ENCODE measurements around the gene FHIT.

Gene FHIT

DNA sequence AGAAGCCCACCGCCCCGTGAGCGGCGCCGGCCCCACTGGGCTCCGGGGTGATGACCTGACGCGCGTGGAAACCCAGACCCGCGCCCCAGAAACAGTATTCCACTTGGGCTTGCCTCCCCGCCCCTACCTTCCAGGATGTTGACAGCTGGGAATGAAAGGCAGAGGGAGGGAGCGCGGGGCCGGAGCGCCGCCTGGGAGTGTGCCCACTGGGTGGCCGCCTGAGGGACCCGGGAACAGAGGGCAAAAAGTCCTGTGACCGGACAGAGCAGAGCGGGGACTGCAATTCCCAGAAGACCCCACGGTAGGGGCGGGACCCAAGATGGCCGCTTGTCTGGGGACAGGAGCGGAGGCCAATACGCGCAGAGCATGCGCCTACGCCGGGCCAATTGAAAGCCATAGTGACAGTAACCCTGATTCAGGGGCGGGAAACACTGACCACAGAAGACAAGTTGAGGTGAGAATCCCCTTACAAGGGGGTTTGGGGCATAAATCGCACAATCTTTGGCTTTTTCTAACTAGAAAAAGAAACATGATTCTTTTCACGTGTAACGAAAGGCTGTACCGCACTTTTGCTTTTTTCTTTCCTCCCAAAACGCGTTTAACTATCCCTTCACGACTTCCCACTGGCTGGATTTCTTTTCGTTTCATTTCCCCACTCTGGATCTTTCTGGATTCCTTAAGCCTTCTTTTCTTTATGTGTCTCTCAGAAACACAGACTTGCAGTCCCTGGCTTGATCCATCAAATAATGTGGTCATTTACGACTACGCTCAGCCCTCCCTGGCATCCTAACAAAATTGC lies at the start of gene FHIT:
Gene FHIT, minus strand, starts transcription at position 279 of the 799 bp plus-strand sequence.
- H3K4me3 Mint-ChIP-seq, result peak within 1 kb of the TSS; percentile 90
- H3K4me1 Mint-ChIP-seq, result peaks cover 31% of the 10 kb centered on the region
- no peaks in the 10 kb centered on the region for H3K27me3 Mint-ChIP-seq (ENCODE audit: low read depth, poor library complexity)
- H3K27ac Mint-ChIP-seq, result peak within 1 kb of the TSS; percentile 93
- TF ChIP-seq, protein P1, sequence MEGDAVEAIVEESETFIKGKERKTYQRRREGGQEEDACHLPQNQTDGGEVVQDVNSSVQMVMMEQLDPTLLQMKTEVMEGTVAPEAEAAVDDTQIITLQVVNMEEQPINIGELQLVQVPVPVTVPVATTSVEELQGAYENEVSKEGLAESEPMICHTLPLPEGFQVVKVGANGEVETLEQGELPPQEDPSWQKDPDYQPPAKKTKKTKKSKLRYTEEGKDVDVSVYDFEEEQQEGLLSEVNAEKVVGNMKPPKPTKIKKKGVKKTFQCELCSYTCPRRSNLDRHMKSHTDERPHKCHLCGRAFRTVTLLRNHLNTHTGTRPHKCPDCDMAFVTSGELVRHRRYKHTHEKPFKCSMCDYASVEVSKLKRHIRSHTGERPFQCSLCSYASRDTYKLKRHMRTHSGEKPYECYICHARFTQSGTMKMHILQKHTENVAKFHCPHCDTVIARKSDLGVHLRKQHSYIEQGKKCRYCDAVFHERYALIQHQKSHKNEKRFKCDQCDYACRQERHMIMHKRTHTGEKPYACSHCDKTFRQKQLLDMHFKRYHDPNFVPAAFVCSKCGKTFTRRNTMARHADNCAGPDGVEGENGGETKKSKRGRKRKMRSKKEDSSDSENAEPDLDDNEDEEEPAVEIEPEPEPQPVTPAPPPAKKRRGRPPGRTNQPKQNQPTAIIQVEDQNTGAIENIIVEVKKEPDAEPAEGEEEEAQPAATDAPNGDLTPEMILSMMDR (IDR thresholded peaks at IDR 0.05), result no peak
- H3K9me3 Mint-ChIP-seq, result no peaks in the 10 kb centered on the region
- H3K36me3 Mint-ChIP-seq (ENCODE audit: low read depth), result no peaks in the 10 kb centered on the region
- DNase-seq, result peak; percentile 94

DNA sequence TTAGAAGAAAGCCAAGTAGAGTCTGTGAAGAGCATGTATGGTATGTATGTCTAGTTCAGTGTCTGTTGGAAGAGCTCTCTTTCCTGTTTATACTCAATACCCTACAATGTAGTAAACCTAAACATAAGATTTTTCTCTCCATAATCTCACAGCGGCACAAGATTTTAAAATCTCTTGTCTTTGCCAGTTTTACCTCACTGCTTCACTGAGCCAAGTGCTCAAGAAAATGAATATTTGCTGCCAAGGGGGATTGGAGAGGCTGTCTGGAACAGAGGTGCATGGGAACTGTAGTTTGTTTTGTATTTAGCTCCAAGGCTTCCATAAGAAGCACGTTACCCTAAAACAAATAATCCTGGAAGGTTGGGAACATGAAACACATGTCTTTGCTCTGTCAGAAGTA lies 49.5 kb upstream of the FHIT start:
- no peaks in the 10 kb centered on the region for H3K27me3 Mint-ChIP-seq (ENCODE audit: low read depth, poor library complexity)
- TF ChIP-seq, protein P1 (IDR thresholded peaks at IDR 0.05), result no peak
- no peaks in the 10 kb centered on the region for H3K36me3 Mint-ChIP-seq (ENCODE audit: low read depth)
- H3K9me3 Mint-ChIP-seq, result no peaks in the 10 kb centered on the region
- H3K4me3 Mint-ChIP-seq, result no peak overlapping the region
- H3K4me1 Mint-ChIP-seq, result no peaks in the 10 kb centered on the region
- DNase-seq, result no peak
- H3K27ac Mint-ChIP-seq, result no peak overlapping the region

DNA sequence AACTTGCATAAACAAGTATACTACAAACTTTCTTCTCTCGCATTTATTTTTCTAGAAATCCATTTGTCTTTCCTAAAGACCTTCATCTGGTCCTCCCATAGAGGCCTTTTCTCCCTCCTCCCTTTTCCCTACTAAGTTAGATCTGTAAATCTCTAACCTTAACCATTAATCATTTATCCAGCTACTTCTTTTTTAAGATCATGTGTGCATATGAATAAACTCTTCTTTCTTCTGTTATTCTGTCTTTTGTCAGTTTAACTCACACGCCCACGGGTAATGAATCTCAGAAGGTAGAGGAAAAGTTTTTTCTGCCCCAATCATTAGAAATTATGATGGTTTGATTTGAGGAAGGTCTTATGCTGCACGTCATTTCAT lies 48.7 kb upstream of the FHIT start:
- TF ChIP-seq, protein P1 (IDR thresholded peaks at IDR 0.05), result no peak
- Mint-ChIP-seq H3K4me1 (no peaks in the 10 kb centered on the region), H3K4me3 (no peak overlapping the region), H3K36me3 (ENCODE audit: low read depth) (no peaks in the 10 kb centered on the region), H3K27ac (no peak overlapping the region), H3K9me3 (no peaks in the 10 kb centered on the region), H3K27me3 (ENCODE audit: low read depth, poor library complexity) (no peaks in the 10 kb centered on the region)
- no peak for DNase-seq

DNA sequence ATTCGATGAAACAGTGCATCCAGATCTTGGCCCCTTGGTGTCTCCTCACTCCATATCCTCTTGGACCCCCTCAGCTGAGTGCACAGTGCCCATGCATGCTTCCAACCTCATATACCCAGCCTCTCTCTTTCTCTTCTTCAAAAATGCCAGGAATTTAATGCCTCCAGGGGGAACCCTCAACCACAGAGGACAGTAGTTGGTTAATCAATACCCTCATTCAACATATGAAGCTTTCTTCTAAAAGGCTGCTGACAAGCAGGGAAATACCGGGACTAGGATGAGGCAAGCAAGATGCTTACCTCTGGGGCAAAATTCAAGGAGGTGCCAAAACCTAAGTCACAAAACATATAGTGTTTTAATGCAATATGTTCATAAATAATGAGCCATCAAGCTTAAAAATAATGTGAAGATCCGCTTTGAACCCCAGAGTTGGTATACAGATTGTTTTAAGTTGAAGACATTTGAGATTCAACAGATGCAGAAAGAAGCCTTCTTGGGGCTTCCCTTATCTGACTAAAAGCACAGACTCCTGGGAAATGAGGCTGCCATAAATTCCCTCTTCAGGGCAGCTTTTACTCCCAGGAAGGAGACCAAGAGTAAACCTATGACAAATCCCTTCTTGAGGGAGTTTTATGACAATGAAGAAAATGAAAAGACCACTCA lies 48.2 kb upstream of the FHIT start:
- Mint-ChIP-seq H3K36me3 (ENCODE audit: low read depth) (no peaks in the 10 kb centered on the region), H3K27me3 (ENCODE audit: low read depth, poor library complexity) (no peaks in the 10 kb centered on the region), H3K4me3 (no peak overlapping the region), H3K27ac (no peak overlapping the region), H3K9me3 (no peaks in the 10 kb centered on the region), H3K4me1 (no peaks in the 10 kb centered on the region)
- TF ChIP-seq, protein P1 (IDR thresholded peaks at IDR 0.05), result no peak
- no peak for DNase-seq

DNA sequence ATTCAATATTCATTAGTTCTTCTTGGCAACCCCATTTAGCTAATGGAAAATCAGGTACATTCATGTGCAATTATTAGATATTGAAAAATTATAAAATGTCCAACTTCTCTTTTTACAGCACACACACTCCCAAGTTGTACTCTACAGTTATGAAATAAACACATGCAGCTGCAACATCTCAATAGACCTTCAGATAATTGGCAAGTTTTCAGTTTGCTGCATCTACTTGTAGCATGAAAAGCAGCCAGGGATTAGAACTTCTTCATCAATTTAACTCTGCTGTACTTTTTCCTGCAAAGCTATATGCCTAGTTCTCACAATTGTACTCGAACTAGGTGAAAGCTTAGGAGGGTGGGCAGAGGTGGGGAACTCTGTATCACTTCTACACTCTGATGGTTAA lies 46.6 kb upstream of the FHIT start:
- TF ChIP-seq, protein P1 (IDR thresholded peaks at IDR 0.05), result no peak
- Mint-ChIP-seq H3K27me3 (ENCODE audit: low read depth, poor library complexity) (no peaks in the 10 kb centered on the region), H3K4me1 (no peaks in the 10 kb centered on the region), H3K9me3 (no peaks in the 10 kb centered on the region), H3K27ac (no peak overlapping the region), H3K36me3 (ENCODE audit: low read depth) (no peaks in the 10 kb centered on the region), H3K4me3 (no peak overlapping the region)
- DNase-seq, result no peak
